Islet precursor cell (in vitro differentiated cells): ENCODE measurements around the gene TTC17.
"Not testable (repeated sequence)": the region's sequence is repeated elsewhere in the genome, so short reads cannot be mapped to it uniquely, and the experiment has no call there.

Experiments
- DNase-seq: peaks from one replicate; pipeline ENCODE4 v3.0.0-alpha.2; 2018

Gene TTC17

GRCh38 chr11:43462359-43462758 is 103.6 kb downstream of the TTC17 start:
- no peak for DNase-seq

- no peak for DNase-seq
These were observed 109.2 kb downstream of the TTC17 start for GRCh38 chr11:43467958-43468357.

DNA sequence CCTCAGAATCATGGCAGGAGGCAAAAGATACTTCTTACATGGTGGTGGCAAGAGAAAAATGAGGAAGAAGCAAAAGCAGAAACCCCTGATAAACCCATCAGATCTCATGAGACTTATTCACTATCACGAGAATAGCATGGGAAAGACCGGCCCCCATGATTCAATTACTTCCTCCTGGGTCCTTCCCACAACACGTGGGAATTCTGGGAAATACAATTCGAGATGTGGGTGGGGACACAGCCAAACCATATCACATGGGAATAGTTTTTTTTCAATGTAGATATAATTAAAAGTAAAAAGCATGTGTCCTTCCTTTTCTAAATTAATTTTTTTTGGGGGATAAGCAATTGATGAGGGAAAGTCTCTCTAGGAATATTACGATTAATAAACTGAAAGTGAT is 118.8 kb downstream of the TTC17 start:
- DNase-seq, result not testable (repeated sequence)

DNA sequence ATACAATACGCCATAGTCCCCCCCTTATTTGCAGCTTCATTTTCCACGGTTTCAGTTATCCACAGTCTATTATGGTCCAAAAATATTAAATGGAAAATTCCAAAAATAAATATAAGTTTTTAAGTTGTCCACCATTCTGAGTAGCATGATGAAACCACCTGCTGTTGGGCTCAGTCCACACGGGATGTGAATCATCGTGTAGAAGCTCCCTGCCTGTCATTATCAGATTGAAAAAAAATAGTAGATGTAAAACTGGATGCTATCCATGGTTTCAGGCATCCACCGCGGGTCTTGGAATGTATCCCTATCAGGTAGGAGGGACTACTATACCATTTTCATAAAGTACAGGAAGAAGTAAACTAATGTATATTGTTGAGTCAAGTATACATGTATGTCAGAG is 127.4 kb downstream of the TTC17 start:
- DNase-seq, result no peak

- DNase-seq, result no peak
These were observed 131.2 kb downstream of the TTC17 start for GRCh38 chr11:43489869-43490465.

DNA sequence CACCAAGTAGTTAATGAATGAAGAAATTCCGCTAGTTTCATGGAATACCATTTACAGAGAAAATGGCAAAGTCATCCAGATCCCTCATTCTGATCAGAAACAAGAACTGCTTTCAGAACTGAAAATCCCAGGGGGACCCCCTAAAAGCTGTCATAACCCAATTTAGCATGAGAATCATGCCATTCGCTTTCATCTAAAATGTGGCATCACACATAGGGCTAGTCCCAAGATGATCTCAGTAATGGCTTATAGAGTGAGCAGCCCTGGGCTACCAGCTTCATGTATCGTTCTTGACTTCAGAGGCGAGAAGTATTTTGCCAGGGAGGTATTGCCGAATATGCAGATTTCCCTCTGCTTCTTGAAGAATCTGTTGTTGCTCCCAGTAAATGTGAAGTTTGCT is 134.0 kb downstream of the TTC17 start:
- no peak for DNase-seq

DNA sequence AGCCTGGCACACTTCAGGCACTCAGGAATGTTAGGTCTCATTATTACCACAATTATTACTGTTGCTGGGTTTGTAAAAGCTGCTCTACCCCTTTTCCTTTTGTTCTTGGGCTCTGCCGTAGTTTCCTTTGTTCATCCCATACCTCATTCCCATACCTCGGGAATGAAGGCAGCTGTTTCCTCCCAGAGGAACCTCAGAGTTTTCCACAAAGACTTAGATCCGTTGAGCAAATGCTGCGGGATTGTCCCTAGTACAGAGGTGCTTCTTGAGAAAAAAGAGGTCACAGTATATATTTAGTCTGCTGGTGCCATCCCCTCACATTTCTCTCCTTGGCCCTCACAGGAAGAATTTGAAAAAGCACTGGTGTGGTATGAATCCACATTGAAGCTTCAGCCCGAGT is 134.7 kb downstream of the TTC17 start:
- no peak for DNase-seq

- no peak for DNase-seq
These were observed 138.4 kb downstream of the TTC17 start for GRCh38 chr11:43497144-43497543.

DNA sequence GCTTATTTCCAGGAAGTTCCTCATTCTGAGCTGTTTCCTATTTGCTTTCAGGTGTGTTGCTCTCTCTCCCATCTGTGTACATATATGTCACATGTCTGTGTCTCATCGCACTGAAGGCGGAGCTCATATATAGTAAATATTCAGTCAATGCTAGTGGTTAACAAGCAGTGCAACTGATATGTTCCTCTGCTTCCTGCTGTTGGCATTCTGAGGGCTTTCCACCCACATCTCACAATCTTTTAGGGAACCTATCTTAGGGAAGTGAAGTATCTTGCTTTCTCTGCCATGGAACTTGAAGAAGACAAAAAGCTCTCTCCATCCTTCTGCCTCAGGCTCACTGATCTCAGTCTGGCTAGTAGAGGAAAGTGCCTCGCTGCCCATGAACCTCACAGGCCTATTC is 139.8 kb downstream of the TTC17 start:
- no peak for DNase-seq

GRCh38 chr11:43503417-43503816 is 144.7 kb downstream of the TTC17 start:
- DNase-seq, result peak; percentile 0

- peak; percentile 67 for DNase-seq
These were observed 145.7 kb downstream of the TTC17 start for GRCh38 chr11:43504316-43504950.

GRCh38 chr11:43505171-43505570 is 146.5 kb downstream of the TTC17 start:
- no peak for DNase-seq

DNA sequence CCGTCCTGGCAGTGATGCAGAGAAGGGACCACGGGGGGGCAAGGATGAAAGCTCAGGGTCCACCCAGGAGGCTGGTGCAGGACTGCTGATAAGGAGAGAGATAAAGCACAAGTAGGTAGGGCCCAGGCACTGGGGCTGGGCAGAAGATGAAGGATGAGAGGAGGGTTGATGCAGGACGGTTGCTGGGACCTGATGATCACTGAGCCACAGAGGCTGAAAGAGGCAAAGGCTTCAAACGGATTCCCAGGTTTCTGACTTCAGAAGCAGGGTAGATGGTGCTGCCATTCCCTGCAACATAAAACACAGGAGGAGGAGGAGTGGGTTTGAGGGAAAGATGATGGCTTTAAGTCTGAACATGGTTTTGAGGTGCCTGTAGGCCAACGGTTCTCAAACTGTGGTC is 148.5 kb downstream of the TTC17 start:
- peak; percentile 24 for DNase-seq

DNA sequence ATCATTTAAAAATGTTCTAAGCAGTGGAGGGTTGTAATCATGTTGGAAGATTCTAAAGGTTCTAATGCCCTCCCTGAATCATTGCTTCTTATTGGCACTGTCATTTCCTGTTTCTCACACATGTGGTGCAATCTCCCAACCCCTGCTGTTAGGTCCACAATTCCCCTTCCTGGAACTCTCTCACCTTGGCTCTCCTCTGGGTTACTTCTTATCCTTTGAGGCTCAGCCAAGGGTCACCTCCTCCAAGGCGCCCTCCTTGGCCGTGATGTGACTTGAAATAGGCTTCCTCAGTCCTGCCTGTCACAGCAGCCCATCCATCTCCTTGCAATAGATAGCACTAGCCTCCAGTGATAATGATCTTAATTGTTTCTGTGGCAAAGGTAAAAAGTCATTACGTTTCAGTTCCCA is 149.8 kb downstream of the TTC17 start:
- DNase-seq, result peak; percentile 45

DNA sequence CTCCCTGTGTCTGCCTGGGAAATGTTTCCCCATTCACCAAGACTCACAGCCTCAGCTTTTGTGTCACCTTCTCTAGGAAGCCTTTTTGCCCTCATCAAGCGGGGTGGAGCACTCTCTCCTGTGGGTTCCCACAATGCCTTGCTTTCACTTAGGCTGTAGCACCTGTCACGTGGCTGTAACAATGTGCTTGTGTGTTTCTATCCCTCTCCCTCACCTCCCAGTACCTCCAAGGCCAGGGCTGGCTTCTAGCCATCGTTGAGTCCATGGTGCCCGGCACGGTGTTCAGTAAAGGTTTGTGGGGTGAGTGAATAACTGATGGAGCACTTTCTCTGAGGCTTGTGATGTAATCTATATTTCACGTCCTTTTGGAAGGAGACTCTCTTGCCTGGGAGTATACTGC is 153.2 kb downstream of the TTC17 start:
- DNase-seq, result peak; percentile 38

GRCh38 chr11:43515090-43515489 is 156.4 kb downstream of the TTC17 start:
- peak; percentile 64 for DNase-seq

DNA sequence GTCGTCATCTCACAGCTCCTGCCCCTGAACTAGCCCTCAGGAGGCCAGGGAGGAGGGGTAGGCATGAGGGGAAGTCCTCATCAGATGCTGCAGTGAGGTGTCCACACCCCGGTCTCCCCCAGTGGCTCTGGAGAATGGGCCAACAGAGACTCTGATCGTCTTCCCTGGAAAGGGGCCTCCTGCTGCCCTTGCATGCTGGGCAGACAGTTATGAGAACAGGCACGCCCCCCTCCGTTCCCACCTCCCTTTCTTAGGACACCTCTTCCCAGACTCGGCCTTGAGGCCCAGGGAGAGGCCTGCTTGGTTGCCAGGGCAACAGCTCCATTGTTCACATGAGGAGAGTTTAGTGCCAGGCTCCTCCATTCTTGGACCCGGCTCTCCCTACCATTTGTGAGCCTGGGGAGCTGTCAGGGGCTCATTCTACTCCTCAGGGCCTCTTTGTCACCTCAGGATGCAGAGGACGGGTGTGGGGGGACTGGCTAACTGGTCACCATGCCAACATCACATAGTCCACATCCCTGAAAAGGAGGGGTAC is 157.7 kb downstream of the TTC17 start:
- peak; percentile 52 for DNase-seq

GRCh38 chr11:43517518-43517917 is 158.8 kb downstream of the TTC17 start:
- DNase-seq, result peak; percentile 56

DNA sequence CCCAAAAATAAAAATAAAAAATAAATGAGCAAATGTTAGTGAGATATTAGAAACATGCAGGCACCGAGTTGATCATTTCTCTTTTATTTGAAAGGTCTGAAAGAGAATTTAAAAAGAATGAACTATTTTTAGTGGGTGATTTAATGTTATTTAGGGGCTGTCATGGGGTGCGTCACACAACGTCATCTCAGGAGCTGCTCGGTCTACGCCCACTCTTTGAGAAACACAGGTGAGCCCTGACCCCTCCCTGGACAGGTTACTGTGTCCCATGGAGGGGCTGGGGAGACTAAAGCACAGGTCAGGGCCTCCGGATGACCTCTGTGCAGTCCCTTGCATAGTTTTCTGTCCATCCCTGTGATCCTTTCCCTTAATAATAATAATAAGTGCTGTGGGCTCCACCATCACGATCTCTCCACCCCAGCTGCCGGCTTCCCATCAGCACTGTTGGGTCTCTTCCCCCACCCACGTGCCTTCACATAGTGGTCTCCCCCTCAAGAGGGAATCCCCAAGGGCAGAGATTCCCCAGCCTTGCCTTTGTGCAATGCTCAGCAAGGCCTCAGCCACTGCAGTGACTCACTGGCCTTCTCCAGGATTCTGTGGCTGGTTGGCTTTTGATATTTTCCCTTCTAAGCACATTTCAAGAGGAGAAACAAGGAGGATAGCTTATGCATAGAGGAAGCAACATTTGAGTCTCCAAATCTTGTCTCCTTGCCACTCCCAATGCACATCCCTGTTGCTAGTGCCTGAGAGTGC is 159.9 kb downstream of the TTC17 start:
- peak; percentile 44 for DNase-seq

GRCh38 chr11:43521471-43521870 is 162.8 kb downstream of the TTC17 start:
- DNase-seq, result peak; percentile 27

GRCh38 chr11:43523632-43524031 is 164.9 kb downstream of the TTC17 start:
- DNase-seq, result no peak

- peak; percentile 22 for DNase-seq
These were observed 173.3 kb downstream of the TTC17 start for GRCh38 chr11:43532041-43532440.

DNA sequence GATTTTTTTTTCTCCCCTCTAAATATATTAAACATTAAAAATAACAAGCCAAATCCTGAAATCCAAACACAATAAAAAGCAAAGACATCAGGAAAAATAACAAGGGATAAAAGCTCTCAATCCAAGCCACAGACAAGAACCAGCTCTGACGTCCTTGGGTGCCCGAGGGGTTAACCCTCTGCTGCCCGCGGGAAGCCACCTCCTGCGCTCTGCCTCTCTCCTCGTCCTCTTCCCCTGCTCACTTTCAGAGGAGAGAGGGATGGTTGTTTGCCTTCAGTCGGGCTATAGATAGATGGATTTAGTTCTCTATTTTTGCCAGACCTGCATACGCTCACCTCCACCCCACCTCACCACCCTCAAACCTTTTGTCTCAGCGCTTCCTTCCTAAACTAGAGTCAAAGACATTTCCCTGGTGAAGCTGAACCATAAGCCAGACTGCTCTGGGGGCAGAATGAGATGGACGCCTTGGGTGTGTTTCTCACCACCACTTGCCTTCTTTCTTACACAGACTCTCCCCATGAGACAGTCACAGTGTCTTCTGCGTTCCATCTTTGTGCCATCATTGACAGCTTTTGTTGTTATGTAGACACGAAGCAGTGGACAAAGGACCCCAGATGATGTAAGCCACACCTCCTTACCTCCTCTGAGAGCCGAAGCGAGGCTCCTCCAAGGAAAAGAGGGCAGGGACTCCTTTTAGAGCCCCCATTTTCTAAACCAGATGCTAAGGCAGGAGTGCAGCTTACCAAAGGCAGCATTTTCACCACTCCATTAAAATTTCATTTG is 179.3 kb downstream of the TTC17 start:
- peak; percentile 23 for DNase-seq
